Gastrocnemius medialis (tissue), 4 donors: Measurements from ENCODE around the gene KCNA10. TPM values are rescaled to one million over a fixed set of nuclear protein-coding genes. Genes with fewer than 3 reads are reported as not detected.

ENCODE experiments used
- ATAC-seq, 2 donors: fragments of 150-250 bp; one replicate each; pipeline ENCODE4 v1.9.1; 2016
- DNase-seq, 2 donors: peaks; one replicate each; pipeline ENCODE4 v3.0.0-alpha.2; 2019
- H3K27ac ChIP-seq, 4 donors: fragments of 200-600 bp; sonication (generic); 1 replicate in 1 of 4; 2 replicates in 3 of 4; pipeline ENCODE4 v1.5.1; 2016 to 2018; ENCODE audit warnings: mild to moderate bottlenecking in 2 of 4, moderate library complexity in 1 of 4
- H3K27me3 ChIP-seq, 3 donors: fragments of 200-600 bp; sonication (generic) in 2 of 3; 1 replicate in 1 of 3; 2 replicates in 2 of 3; pipeline versions ENCODE4 v1.5.1 to v1.6.0; 2016 to 2019; ENCODE audit warnings: mild to moderate bottlenecking in 1 of 3, moderate library complexity in 1 of 3
- H3K36me3 ChIP-seq, 2 donors: fragments of 200-600 bp; sonication (generic) in 1 of 2; one replicate each; pipeline ENCODE4 v1.5.1; 2017 to 2018
- H3K4me1 ChIP-seq, 2 donors: fragments of 200-600 bp; sonication (generic) in 1 of 2; one replicate each; pipeline ENCODE4 v1.5.1; 2016 to 2017; ENCODE audit warnings: mild to moderate bottlenecking in 2 of 2
- H3K4me3 ChIP-seq, 4 donors: fragments of 200-600 bp; sonication (generic) in 3 of 4; 1 replicate in 1 of 4; 2 replicates in 3 of 4; pipeline ENCODE4 v1.5.1; 2016 to 2019; ENCODE audit warnings: mild to moderate bottlenecking in 2 of 4
- H3K9me3 ChIP-seq, 3 donors: fragments of 200-600 bp; sonication (generic) in 2 of 3; 1 replicate in 1 of 3; 2 replicates in 2 of 3; pipeline ENCODE4 v1.5.1; 2016 to 2019
- CTCF ChIP-seq, 5 experiments: fragments of 450-650 bp in 3 of 5; fragments of 200-600 bp in 2 of 5; sonication (generic) in 2 of 5; IDR thresholded peaks in 4 of 5; conservative IDR thresholded peaks in 1 of 5; 1 replicate in 4 of 5; 2 replicates in 1 of 5; pipeline ENCODE4 v1.5.1; 2016 to 2019; ENCODE audit warnings: antibody characterized with exemption in 5 of 5, mild to moderate bottlenecking in 3 of 5, moderate library complexity in 3 of 5
- POLR2A ChIP-seq, 2 donors: fragments of 450-650 bp; IDR thresholded peaks; one replicate each; pipeline ENCODE4 v1.6.1; 2017; ENCODE audit warnings: antibody characterized with exemption in 2 of 2, mild to moderate bottlenecking in 2 of 2, moderate library complexity in 2 of 2
- in situ Hi-C, 4 donors: fragments of 200-750 bp; cut with MboI; loops; one replicate each; pipeline versions ENCODE4 v1.15.0 to v1.8.0; 2017; ENCODE audit warnings: low sequenced_read_pairs in 4 of 4
- intact Hi-C: fragments of 100-400 bp; cut with DNase I; formaldehyde crosslinking; loops from one replicate; pipeline ENCODE4 v1.15.1; 2023; ENCODE audit warnings: low total_unique reads
- total RNA-seq, 4 donors: library from RNA; depleted of rRNA; stranded (reverse); fragments of >200 nt; gene quantifications; one replicate each; pipeline versions ENCODE4 v1.1.0 to v1.2.3, GENCODE V29; 2016

KCNA10 gene
- total RNA-seq = not detected

- DNase-seq = no peak
- Histone ChIP-seq H3K27me3 (peaks cover 0 to 2% (median 0%) of the 10 kb centered on the region in 3 donors), H3K9me3 (no peaks in the 10 kb centered on the region), H3K4me1 (peaks cover 0 to 5% of the 10 kb centered on the region in 2 donors), H3K27ac (no peak within 1 kb of the TSS), H3K4me3 (no peak within 1 kb of the TSS), H3K36me3 (no peaks in the 10 kb centered on the region)
- intact Hi-C loops = no loop called here
- TF ChIP-seq POLR2A (IDR thresholded peaks at IDR 0.05) = no peak
- TF ChIP-seq CTCF (IDR thresholded peaks at IDR 0.05 in 4 of 5, conservative IDR thresholded peaks at IDR 0.05 in 1 of 5) = no peak
- in situ Hi-C loops = no loop called here
- no peak for ATAC-seq
These were observed at the start of gene KCNA10 for GRCh38 chr1:110519125-110519810. Gene KCNA10 (minus strand): TSS chr1:110519175. CDS start chr1:110518787, 388 bp downstream.

DNA sequence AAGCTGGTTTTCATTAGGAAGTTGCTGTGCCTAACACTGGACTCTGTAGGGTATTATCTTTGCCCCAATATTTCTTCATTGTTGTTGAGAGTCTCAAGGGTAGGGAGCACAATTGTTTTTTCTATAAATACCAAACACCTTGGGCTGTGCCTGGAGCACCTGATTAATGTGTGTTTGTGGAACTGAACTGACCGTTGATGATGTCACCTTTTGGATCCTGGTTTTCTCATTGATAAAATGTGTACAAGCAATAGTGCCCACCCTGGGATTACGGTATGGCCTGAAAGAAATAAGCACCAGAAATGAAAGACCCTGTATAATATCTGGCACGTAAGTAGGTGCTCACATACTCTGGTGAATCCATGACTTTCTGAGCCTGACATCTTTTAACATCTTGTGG is 47.9 kb upstream of the KCNA10 start:
- Histone ChIP-seq H3K27me3 (peaks cover 1 to 9% (median 3%) of the 10 kb centered on the region in 3 donors), H3K9me3 (no peaks in the 10 kb centered on the region), H3K36me3 (no peaks in the 10 kb centered on the region), H3K4me1 (no peaks in the 10 kb centered on the region), H3K27ac (no peak overlapping the region), H3K4me3 (no peak overlapping the region)
- no peak for DNase-seq
- no peak for ATAC-seq
- TF ChIP-seq POLR2A (IDR thresholded peaks at IDR 0.05) (no peak), CTCF (IDR thresholded peaks at IDR 0.05 in 4 of 5, conservative IDR thresholded peaks at IDR 0.05 in 1 of 5) (no peak)
- in situ Hi-C loops = no loop called here
- intact Hi-C loops = no loop called here

DNA sequence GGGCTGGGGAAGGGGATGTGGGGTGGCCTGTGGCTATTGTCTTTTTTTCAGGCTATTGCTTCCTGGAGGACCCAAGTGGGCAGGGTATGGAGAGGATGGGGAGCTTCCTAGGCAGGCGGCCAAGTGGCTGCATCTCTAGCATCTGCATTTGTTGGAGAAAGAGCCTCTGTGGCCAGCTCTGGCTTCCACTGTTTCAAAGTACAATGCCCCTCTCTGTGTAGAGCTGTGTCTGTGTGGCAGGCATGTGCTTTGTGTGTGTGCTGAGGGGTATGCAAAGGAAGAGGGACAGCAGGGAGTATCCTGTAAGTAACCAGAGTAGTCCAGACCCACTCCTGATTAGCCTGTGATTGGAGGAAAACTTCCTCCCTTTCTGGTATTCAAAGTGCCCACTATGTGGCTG is 46.6 kb upstream of the KCNA10 start:
- intact Hi-C loops (no loop called here), in situ Hi-C loops (no loop called here)
- no peak overlapping the region for H3K27ac ChIP-seq

GRCh38 chr1:110563089-110563488 is 44.1 kb upstream of the KCNA10 start:
- Histone ChIP-seq H3K27me3 (no peaks in the 10 kb centered on the region), H3K36me3 (no peaks in the 10 kb centered on the region), H3K4me3 (no peak overlapping the region), H3K9me3 (no peaks in the 10 kb centered on the region), H3K4me1 (no peaks in the 10 kb centered on the region), H3K27ac (no peak overlapping the region)
- ATAC-seq (no peak), DNase-seq (no peak)
- intact Hi-C loops = no loop called here
- in situ Hi-C loops = no loop called here
- no peak for TF ChIP-seq CTCF (IDR thresholded peaks at IDR 0.05 in 4 of 5, conservative IDR thresholded peaks at IDR 0.05 in 1 of 5)
- no peak for TF ChIP-seq POLR2A (IDR thresholded peaks at IDR 0.05)

More for the DNA sequence above, 46.6 kb upstream of the KCNA10 start:
- H3K27me3 ChIP-seq = peaks cover 0 to 6% (median 3%) of the 10 kb centered on the region in 3 donors
- no peak for TF ChIP-seq POLR2A (IDR thresholded peaks at IDR 0.05)
- TF ChIP-seq CTCF (IDR thresholded peaks at IDR 0.05 in 4 of 5, conservative IDR thresholded peaks at IDR 0.05 in 1 of 5) = no peak
- DNase-seq = no peak
- H3K9me3 ChIP-seq = no peaks in the 10 kb centered on the region
- no peak overlapping the region for H3K4me3 ChIP-seq
- no peak for ATAC-seq
- H3K36me3 ChIP-seq = no peaks in the 10 kb centered on the region
- no peaks in the 10 kb centered on the region for H3K4me1 ChIP-seq

DNA sequence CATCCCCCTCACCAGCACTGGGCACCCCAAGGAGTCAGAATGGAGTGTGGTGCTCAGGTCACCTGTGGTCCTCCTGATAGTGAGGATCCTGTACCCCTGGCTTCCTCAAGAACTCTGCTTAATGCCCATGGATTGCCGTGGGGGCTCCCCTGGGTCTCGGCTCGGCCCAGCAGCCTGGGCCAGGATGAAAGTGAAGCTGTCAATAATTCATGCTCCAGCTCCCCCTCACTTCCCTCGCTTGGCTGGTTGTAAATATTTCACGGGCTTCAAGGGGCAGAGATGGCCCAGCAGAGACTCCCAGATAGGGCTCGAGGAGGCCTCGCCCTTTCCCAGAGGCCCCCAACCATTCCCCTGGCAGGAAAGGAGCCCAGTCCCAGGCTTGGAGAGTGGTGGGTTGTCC is 42.6 kb upstream of the KCNA10 start:
- H3K4me3 ChIP-seq = no peak overlapping the region
- intact Hi-C loops = no loop called here
- no peak for DNase-seq
- in situ Hi-C loops = no loop called here
- no peaks in the 10 kb centered on the region for H3K9me3 ChIP-seq
- H3K27me3 ChIP-seq = no peaks in the 10 kb centered on the region
- H3K4me1 ChIP-seq = no peaks in the 10 kb centered on the region
- TF ChIP-seq CTCF (IDR thresholded peaks at IDR 0.05 in 4 of 5, conservative IDR thresholded peaks at IDR 0.05 in 1 of 5) (no peak), POLR2A (IDR thresholded peaks at IDR 0.05) (no peak)
- no peak for ATAC-seq
- no peak overlapping the region for H3K27ac ChIP-seq
- H3K36me3 ChIP-seq = no peaks in the 10 kb centered on the region
